Activated gamma-delta T cell treated with Interleukin-2 at 50 U/mL for 16 hours (primary cell): Measurements from ENCODE around the gene LAD1.

Source experiments
- DNase-seq: peaks from one replicate; pipeline ENCODE4 v3.0.0-alpha.2; 2020

The LAD1 gene

GRCh38 chr1:201344206-201345080, 54.7 kb downstream of the LAD1 start:
- DNase-seq = no peak

- no peak for DNase-seq
Measured at GRCh38 chr1:201341377-201341776, 57.7 kb downstream of the LAD1 start.

GRCh38 chr1:201336711-201337450, 62.2 kb downstream of the LAD1 start:
- DNase-seq = no peak

GRCh38 chr1:201335901-201336300, 63.2 kb downstream of the LAD1 start:
- DNase-seq = no peak

GRCh38 chr1:201335174-201335870, 63.8 kb downstream of the LAD1 start:
- no peak for DNase-seq

GRCh38 chr1:201334325-201335173, 64.6 kb downstream of the LAD1 start:
- no peak for DNase-seq

- DNase-seq = no peak
Measured at GRCh38 chr1:201332616-201333335, 66.3 kb downstream of the LAD1 start.

GRCh38 chr1:201332021-201332420, 67.1 kb downstream of the LAD1 start:
- no peak for DNase-seq

- no peak for DNase-seq
Measured at GRCh38 chr1:201331166-201331565, 68.0 kb downstream of the LAD1 start.
